HG03571 (cell line): Measurements from ENCODE around the gene CCL17.
A peak's percentile ranks its signal among the peaks of the same experiment; 100 is the strongest.
"Not testable (repeated sequence)": the region's sequence is repeated elsewhere in the genome, so short reads cannot be mapped to it uniquely, and the experiment has no call there.

Experiments
- ATAC-seq: cut with Tn5 transposase; IDR thresholded peaks from one replicate; pipeline ENCODE4 v1.9.1; 2021; ENCODE audit not compliant: unreplicated experiment

CCL17 gene

GRCh38 chr16:57395026-57395425, 9.5 kb upstream of the CCL17 start:
- no peak for ATAC-seq

GRCh38 chr16:57396786-57397185, 7.8 kb upstream of the CCL17 start:
- no peak for ATAC-seq

- ATAC-seq: not testable (repeated sequence)
Observed at GRCh38 chr16:57397493-57397892, 7.1 kb upstream of the CCL17 start.

- ATAC-seq: no peak
Observed at GRCh38 chr16:57401943-57402640, 2.5 kb upstream of the CCL17 start.

GRCh38 chr16:57405097-57405496, 530 bp downstream of the CCL17 start:
- ATAC-seq: no peak

- ATAC-seq: no peak
Observed at GRCh38 chr16:57406881-57407280, 2.3 kb downstream of the CCL17 start.

DNA sequence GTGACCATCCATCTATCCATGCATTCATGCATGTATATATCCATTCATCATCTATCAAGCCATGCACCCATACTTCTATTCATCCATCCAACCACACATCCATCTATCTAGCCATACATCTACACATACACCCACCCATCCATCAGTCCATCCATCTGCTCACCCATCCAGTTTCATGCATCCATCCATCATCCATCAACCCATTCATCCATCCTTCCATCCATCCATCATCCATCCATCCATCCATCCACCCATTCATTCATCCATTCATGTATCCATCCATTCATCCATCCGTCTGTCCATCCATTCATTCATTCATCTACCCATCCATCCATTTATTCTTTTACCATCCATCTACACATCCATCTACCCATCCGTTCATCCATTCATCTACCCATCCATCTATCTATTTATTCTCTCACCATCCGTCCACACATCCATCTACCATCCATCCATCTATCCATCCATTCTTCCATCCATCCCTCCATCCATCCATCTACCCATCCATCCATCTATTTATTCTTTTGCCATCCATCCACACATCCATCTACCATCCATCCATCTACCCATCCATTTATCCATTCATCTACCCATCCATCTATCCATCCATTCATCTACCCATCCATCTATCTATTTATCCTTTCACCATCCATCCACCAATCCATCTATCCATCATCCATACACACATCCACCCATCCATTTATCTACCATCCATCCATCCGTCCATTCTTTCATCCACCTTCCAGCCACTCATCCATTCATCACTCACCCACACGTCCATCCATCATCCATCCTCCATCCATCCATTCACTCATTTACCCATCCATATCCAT, 3.2 kb downstream of the CCL17 start:
- ATAC-seq: no peak

- ATAC-seq: no peak
Observed at GRCh38 chr16:57409065-57409464, 4.5 kb downstream of the CCL17 start.

- ATAC-seq: no peak
Observed at GRCh38 chr16:57409870-57410587, 5.5 kb downstream of the CCL17 start.

DNA sequence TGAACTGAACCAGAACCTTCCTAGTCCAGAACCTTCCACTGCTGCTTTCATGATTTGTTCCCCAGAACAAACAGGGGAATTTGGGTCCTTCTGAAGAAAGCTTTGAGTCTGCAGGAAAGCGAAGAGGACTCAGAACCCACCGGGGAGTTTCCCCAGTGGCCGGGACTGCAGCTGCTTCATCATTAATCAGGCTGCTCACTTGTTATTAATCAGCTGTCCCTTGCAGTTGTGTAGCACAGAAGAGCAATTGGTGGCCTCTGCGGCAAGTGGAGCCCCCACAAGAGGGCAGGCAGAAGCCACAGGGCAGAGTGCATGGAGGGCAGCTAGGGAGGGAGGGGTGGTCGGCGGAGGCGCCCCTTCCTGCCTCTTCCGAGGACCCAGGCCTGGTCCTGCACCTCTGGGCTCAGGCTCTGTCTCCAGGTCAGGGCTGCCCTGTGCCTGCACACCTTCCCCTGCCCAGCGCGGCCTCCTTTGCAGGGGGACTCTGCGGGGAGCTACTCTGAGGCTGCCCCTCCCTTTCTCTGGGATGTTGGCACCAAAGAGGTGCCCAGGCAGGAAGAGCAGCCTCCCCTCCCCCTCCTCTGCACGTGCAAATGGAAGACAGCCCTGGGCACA, 6.9 kb downstream of the CCL17 start:
- no peak for ATAC-seq

DNA sequence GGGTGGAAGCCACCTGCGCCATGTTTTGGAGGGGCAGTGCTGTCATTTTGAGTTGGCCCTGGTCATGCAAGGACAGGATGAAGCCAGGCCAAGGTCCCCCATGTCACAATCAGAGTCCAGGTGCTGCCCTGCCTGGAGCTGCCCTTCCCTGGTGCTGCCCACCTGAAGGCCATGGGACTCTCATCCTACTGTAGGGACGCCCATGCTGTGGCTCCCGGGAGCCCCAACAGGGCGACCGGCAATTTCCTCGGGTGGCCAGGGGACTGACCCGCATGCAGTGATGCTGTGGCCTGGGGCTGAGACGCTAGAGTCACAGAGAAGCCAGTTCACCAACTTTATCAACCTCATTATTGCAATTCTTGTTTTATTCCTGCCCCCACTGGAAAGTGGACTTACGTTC, 8.0 kb downstream of the CCL17 start:
- ATAC-seq: no peak

DNA sequence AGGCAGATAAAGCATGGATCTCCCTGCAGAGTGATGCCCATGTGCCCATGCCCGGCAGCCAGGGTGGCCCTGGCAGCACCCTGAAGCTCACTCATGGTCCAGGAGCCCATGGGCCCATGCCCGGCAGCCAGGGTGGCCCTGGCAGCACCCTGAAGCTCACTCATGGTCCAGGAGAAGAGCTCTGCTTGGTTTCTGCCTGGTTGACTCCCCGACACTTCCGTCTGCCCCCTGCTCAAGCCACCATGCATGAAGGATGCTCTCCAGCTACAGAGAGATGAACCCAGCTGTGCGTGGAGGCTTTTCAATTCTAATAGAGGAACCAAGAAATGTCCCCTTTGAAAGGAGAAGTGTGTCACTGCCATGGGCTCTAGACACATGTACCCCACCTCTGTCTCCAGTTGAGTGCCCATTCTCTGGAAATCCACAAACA, 8.7 kb downstream of the CCL17 start:
- ATAC-seq: peak; percentile 61

DNA sequence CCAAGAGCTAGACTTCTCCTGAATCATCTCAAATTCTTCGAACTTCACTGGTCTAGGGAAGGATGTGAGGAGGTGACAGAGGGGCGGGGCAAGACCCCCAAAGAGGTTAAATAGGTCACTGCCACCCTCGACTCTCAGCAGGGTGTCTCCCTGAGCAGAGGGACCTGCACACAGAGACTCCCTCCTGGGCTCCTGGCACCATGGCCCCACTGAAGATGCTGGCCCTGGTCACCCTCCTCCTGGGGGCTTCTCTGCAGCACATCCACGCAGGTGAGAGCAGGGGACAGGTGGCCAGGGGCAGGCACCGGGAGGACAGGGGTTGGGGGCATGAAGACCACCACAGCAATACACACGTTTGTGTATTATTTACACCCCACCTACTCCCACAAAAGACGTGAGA, 9.2 kb downstream of the CCL17 start:
- ATAC-seq: no peak

- ATAC-seq: no peak
Observed at GRCh38 chr16:57416084-57416483, 11.5 kb downstream of the CCL17 start.

DNA sequence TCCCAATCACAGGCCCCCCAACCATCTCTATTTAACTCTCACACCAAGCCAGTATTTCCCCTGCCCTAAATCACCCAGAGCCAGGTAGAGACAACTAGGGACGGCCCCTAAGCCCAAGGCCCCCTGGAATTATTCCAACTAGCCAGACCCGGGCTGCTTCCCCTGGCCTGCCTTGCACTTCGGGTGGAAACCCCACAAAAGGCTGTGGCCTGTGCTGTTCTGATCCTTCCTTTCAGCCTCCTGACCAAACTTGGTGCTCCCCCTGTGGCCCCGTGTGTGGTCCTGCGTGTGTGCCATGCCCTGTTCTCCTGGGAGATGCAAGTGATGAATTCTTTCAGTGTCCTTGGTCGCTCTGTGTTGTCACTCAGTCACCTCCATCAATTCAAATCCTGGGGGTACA, 14.9 kb downstream of the CCL17 start:
- no peak for ATAC-seq

DNA sequence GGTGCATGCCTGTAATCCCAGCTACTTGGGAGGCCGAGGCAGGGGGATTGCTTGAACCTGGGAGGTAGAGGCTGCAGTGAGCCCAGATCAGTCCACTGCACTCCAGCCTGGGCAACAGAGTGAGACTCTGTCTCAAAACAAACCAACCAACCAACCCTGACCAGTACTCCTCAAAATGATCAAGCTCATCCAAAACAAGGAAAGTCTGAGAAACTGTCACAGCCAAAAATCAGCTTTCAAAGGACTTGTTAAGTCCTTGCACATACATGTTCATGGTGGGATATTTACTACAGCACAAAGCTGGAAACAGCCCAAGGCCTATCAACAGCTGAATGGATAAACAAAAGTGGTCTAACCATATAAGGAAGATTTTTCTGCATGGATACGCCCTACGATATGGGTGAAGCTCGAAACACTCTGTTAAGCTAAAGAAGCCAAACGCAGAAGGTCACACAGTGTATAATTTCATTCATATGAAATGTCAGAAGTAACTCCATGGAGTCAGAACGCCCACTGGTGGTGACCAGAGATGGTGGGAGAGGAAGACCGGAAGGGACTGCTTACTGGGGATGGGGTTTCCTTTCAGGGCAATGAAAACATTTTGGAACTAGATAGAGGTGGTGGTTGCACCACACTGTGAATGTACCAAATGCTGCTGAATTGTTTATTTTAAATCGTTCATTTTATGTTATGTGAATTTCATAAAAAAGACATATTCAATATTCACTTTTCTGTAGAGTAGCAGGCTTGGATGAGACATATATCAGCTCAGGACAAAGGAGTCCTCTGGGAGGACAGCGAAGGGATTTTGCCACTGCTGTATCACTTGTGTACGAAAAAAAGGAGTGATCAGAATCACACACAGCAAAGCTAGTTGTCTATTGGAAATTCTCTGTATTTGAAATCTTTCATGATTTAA, 17.7 kb downstream of the CCL17 start:
- no peak for ATAC-seq

- no peak for ATAC-seq
Observed at GRCh38 chr16:57423152-57423551, 18.6 kb downstream of the CCL17 start.

GRCh38 chr16:57424583-57424982, 20.0 kb downstream of the CCL17 start:
- no peak for ATAC-seq

DNA sequence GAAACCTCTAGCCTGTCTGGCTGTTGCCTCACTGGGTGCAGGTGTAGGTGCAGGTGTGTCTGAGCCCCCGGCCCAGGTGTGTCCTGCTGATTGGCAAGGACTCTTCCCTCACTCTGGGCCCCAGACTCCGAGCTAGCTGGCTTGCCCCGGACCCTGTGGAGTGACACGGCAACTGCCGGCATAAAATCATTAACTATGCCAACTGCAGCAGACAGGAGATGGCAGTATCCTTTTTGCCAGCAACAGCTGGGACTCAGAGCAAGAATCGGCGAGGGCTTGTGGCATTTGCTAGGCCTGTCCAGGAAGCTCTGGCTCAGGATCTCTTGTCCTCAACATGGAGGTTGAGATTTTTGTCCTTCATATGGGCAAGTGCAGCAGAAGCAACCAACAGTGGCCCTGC, 21.8 kb downstream of the CCL17 start:
- ATAC-seq: no peak

- ATAC-seq: no peak
Observed at GRCh38 chr16:57427307-57427706, 22.7 kb downstream of the CCL17 start.
